Fibroblast of lung (primary cell): ENCODE results near the gene PREP. TPM values are rescaled to one million over a fixed set of nuclear protein-coding genes. Genes with fewer than 3 reads are reported as not detected.

Experiments used
- DNase-seq, 2 donors: peaks; one replicate each; pipeline versions ENCODE4 v3.0.0 to v3.0.0-alpha.2; 2010; ENCODE audit warnings: low read depth in 2 of 2
- H2AFZ ChIP-seq: 2 replicates; pipeline ENCODE4 v1.5.1; 2012; ENCODE audit warnings: low read length, control low read depth, inconsistent platforms
- H3K27ac ChIP-seq: 2 replicates; pipeline ENCODE4 v1.5.1; 2011; ENCODE audit warnings: low read length, control low read depth; ENCODE audit not compliant: insufficient read depth
- H3K27me3 ChIP-seq: 2 replicates; pipeline ENCODE4 v1.5.1; 2011; ENCODE audit warnings: mild to moderate bottlenecking, low read length; ENCODE audit not compliant: control insufficient read depth, insufficient read depth
- H3K36me3 ChIP-seq: 2 replicates; pipeline ENCODE4 v1.5.1; 2011; ENCODE audit warnings: low read length; ENCODE audit not compliant: control insufficient read depth, insufficient read depth
- H3K4me1 ChIP-seq: 2 replicates; pipeline ENCODE4 v1.5.1; 2011; ENCODE audit warnings: low read length; ENCODE audit not compliant: control insufficient read depth, insufficient read depth; ENCODE audit errors: extremely low read depth
- H3K4me2 ChIP-seq: 2 replicates; pipeline ENCODE4 v1.5.1; 2011; ENCODE audit warnings: low read length, control low read depth; ENCODE audit not compliant: insufficient read depth; ENCODE audit errors: extremely low read depth
- H3K4me3 ChIP-seq, 4 experiments: fragments of 200-600 bp in 1 of 4; sonication (generic) in 1 of 4; replicated peaks in 1 of 4; 2 replicates each; pipeline ENCODE4 v1.5.1; 2011 to 2016; ENCODE audit warnings: low read length in 4 of 4, low read depth in 3 of 4, mild to moderate bottlenecking in 3 of 4, control low read depth in 2 of 4, inconsistent platforms in 1 of 4, mixed read lengths in 1 of 4; ENCODE audit not compliant: insufficient read depth in 1 of 4; ENCODE audit errors: control extremely low read depth in 1 of 4
- H3K79me2 ChIP-seq: 2 replicates; pipeline ENCODE4 v1.5.1; 2012; ENCODE audit warnings: mild to moderate bottlenecking, low read length, inconsistent platforms; ENCODE audit not compliant: control insufficient read depth, insufficient read depth
- H3K9ac ChIP-seq: 2 replicates; pipeline ENCODE4 v1.5.1; 2011; ENCODE audit warnings: mild to moderate bottlenecking, low read length, control low read depth; ENCODE audit not compliant: insufficient read depth
- H3K9me3 ChIP-seq: 2 replicates; pipeline ENCODE4 v1.5.1; 2012; ENCODE audit warnings: low read depth, low read length; ENCODE audit not compliant: control insufficient read depth, insufficient read depth
- H4K20me1 ChIP-seq: 2 replicates; pipeline ENCODE4 v1.5.1; 2011; ENCODE audit warnings: low read length; ENCODE audit not compliant: control insufficient read depth, insufficient read depth; ENCODE audit errors: extremely low read depth
- EZH2 ChIP-seq: IDR thresholded peaks from 2 replicates; pipeline ENCODE4 v1.5.1; 2012; ENCODE audit warnings: low read length, control low read depth, mild to moderate bottlenecking; ENCODE audit errors: missing control alignments
- polyA plus RNA-seq, 2 donors: library from polyadenylated mRNA; depleted of rRNA in 1 of 2; stranded (reverse) in 1 of 2; unstranded in 1 of 2; fragments of >200 nt; gene quantifications; 2 replicates each; pipeline ENCODE4 v1.2.1, GENCODE V29; 2011 to 2012; ENCODE audit warnings: missing spikeins in 1 of 2
- total RNA-seq: library from RNA; depleted of rRNA; stranded (reverse); fragments of >200 nt; gene quantifications from 2 replicates; pipeline ENCODE4 v1.2.1, GENCODE V29; 2014
- TF ChIP-seq, protein P1 (sequence below), 2 donors: IDR thresholded peaks in 1 of 2; conservative IDR thresholded peaks in 1 of 2; 1 replicate in 1 of 2; 2 replicates in 1 of 2; pipeline ENCODE4 v1.5.1; 2011 to 2012; ENCODE audit warnings: low read length in 2 of 2, control low read depth in 1 of 2, inconsistent platforms in 1 of 2, low read depth in 1 of 2, mild to moderate bottlenecking in 1 of 2

The PREP gene
- total and polyA plus RNA-seq, 2 donors (not counting 1 experiment from before 2014, with no cell fraction given): 18.3 to 30.7 TPM

DNA sequence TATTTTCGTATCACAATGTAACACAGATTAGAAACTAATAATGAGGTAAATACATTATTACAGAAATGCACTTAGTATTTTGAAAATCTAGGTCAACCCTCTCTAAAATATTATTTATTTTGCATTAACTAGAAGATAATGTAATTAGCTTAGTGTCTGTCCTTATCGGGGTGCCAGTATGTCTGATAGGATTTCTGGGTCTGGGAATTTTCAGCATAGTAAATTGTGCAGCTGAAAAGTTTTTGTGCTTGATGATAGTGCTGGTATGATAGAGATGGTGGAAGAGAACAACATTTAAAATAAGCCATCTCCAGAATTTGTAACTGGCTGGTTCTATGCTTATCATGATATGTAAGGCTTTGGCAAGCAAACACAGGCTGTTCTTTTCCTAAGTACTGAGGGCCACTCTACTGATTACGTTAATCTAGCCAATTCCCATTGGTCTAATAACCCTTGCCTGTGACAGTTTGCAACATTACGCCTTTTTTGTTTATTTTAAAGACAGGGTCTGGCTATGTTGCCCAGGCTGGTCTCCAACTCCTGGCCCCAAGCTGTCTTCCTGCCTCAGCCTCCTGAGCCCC lies 50.8 kb downstream of the PREP start:
- Histone ChIP-seq H2AFZ (no peak overlapping the region), H3K4me3 (no peak overlapping the region), H3K9ac (no peak overlapping the region), H3K36me3 (no peaks in the 10 kb centered on the region), H3K9me3 (no peaks in the 10 kb centered on the region), H3K4me1 (no peaks in the 10 kb centered on the region), H3K27ac (no peak overlapping the region), H3K27me3 (no peaks in the 10 kb centered on the region), H4K20me1 (no peaks in the 10 kb centered on the region), H3K79me2 (no peaks in the 10 kb centered on the region), H3K4me2 (no peak overlapping the region)
- DNase-seq: no peak
- TF ChIP-seq, protein P1, sequence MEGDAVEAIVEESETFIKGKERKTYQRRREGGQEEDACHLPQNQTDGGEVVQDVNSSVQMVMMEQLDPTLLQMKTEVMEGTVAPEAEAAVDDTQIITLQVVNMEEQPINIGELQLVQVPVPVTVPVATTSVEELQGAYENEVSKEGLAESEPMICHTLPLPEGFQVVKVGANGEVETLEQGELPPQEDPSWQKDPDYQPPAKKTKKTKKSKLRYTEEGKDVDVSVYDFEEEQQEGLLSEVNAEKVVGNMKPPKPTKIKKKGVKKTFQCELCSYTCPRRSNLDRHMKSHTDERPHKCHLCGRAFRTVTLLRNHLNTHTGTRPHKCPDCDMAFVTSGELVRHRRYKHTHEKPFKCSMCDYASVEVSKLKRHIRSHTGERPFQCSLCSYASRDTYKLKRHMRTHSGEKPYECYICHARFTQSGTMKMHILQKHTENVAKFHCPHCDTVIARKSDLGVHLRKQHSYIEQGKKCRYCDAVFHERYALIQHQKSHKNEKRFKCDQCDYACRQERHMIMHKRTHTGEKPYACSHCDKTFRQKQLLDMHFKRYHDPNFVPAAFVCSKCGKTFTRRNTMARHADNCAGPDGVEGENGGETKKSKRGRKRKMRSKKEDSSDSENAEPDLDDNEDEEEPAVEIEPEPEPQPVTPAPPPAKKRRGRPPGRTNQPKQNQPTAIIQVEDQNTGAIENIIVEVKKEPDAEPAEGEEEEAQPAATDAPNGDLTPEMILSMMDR (conservative IDR thresholded peaks at IDR 0.05 in 1 of 2, IDR thresholded peaks at IDR 0.05 in 1 of 2; ENCODE audit: low read depth in 1 of 2, low read length in 2 of 2): no peak
- no peak for TF ChIP-seq EZH2

DNA sequence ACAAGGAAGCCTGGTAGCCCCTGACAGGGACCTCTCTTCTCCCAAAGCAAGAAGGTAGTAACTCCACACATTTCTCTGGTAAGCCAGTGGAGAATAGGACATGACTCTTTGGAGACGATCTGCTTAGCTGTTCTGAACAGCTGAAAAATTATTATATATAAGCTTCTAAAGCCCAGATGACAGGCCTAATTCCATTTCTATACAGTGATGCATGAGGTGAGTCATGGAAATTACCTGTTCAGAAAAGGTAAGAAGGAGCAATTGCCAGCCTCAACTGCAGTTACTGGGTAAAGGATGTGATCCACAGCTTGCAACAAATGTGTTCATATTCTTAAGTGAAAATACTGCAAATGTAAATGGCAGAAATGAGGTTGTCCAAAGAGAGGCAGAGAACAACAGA lies 54.0 kb downstream of the PREP start:
- Histone ChIP-seq H4K20me1 (no peaks in the 10 kb centered on the region), H3K9ac (no peak overlapping the region), H3K9me3 (no peaks in the 10 kb centered on the region), H3K4me2 (no peak overlapping the region), H3K27ac (no peak overlapping the region), H3K4me1 (no peaks in the 10 kb centered on the region), H2AFZ (no peak overlapping the region), H3K27me3 (no peaks in the 10 kb centered on the region), H3K4me3 (no peak overlapping the region), H3K36me3 (no peaks in the 10 kb centered on the region), H3K79me2 (no peaks in the 10 kb centered on the region)
- TF ChIP-seq, protein P1 (conservative IDR thresholded peaks at IDR 0.05 in 1 of 2, IDR thresholded peaks at IDR 0.05 in 1 of 2; ENCODE audit: low read depth in 1 of 2, low read length in 2 of 2): no peak
- no peak for TF ChIP-seq EZH2
- no peak for DNase-seq

DNA sequence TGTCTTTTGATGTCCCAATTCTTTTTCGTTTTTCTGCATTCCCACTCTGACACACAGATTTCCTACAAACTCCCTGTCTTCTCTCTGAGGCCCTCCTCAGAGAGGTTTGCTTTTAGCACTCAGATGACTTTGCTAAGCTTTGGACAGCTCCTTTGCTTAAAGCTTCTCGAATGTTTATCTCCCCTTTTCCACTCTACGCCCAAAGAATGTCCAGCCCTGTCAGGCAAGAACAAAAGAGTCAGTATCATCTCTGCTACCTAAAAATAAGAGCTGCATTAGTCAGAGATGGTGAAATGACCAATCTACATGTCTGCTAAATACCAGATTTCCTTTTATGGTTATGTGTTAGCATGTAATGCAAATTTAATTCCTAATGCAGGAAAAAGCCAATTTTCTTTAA lies 56.8 kb downstream of the PREP start:
- Histone ChIP-seq H3K4me3 (no peak overlapping the region), H3K27ac (no peak overlapping the region), H3K79me2 (no peaks in the 10 kb centered on the region), H3K9me3 (no peaks in the 10 kb centered on the region), H3K4me2 (no peak overlapping the region), H3K27me3 (no peaks in the 10 kb centered on the region), H4K20me1 (no peaks in the 10 kb centered on the region), H2AFZ (no peak overlapping the region), H3K9ac (no peak overlapping the region), H3K36me3 (no peaks in the 10 kb centered on the region), H3K4me1 (no peaks in the 10 kb centered on the region)
- TF ChIP-seq EZH2: no peak
- TF ChIP-seq, protein P1 (conservative IDR thresholded peaks at IDR 0.05 in 1 of 2, IDR thresholded peaks at IDR 0.05 in 1 of 2; ENCODE audit: low read depth in 1 of 2, low read length in 2 of 2): no peak
- DNase-seq: peak; percentile 65 to 93
